Tibial nerve (tissue), 4 donors: ENCODE data around the gene SDK1.
"Not testable (repeated sequence)": the region's sequence is repeated elsewhere in the genome, so short reads cannot be mapped to it uniquely, and the experiment has no call there.

Experiments
- EP300 ChIP-seq, 2 donors: sonication (generic); formaldehyde crosslinking; IDR thresholded peaks; one replicate each; pipeline ENCODE4 v1.6.1; 2017; ENCODE audit warnings: antibody characterized with exemption in 2 of 2, mild to moderate bottlenecking in 1 of 2
- POLR2A ChIP-seq, 2 donors: fragments of 450-650 bp; IDR thresholded peaks; one replicate each; pipeline ENCODE4 v1.6.1; 2017; ENCODE audit warnings: antibody characterized with exemption in 2 of 2, mild to moderate bottlenecking in 2 of 2, moderate library complexity in 2 of 2
- TF ChIP-seq, protein P1 (sequence below), 5 experiments: fragments of 200-600 bp in 3 of 5; fragments of 450-650 bp in 2 of 5; sonication (generic) in 3 of 5; IDR thresholded peaks; one replicate each; pipeline ENCODE4 v1.5.1; 2016 to 2019; ENCODE audit warnings: antibody characterized with exemption in 5 of 5, mild to moderate bottlenecking in 3 of 5, moderate library complexity in 2 of 5

DNA sequence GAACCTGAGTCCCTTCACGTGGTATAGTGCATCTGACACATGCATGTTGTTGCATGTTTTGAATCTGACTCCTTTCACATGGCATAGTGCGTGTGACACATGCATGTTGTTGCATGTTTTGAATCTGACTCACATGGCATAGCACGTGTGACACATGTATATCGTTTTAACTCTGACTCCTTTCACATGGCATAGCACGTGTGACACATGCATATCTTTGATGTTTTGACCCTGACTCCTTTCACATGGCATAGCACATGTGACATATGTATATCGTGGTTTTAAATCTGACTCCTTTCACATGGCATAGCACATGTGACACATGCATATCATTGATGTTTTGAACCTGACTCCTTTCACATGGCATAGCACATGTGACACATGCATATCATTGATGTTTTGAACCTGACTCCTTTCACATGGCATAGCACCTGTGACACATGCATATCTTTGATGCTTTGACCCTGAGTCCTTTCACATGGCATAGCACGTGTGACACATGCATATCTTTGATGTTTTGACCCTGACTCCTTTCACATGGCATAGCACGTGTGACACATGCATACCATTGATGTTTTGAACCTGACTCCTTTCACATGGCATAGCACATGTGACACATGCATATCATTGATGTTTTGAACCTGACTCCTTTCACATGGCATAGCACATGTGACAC, 454.9 kb downstream of the SDK1 start:
- TF ChIP-seq, protein P1, sequence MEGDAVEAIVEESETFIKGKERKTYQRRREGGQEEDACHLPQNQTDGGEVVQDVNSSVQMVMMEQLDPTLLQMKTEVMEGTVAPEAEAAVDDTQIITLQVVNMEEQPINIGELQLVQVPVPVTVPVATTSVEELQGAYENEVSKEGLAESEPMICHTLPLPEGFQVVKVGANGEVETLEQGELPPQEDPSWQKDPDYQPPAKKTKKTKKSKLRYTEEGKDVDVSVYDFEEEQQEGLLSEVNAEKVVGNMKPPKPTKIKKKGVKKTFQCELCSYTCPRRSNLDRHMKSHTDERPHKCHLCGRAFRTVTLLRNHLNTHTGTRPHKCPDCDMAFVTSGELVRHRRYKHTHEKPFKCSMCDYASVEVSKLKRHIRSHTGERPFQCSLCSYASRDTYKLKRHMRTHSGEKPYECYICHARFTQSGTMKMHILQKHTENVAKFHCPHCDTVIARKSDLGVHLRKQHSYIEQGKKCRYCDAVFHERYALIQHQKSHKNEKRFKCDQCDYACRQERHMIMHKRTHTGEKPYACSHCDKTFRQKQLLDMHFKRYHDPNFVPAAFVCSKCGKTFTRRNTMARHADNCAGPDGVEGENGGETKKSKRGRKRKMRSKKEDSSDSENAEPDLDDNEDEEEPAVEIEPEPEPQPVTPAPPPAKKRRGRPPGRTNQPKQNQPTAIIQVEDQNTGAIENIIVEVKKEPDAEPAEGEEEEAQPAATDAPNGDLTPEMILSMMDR (IDR thresholded peaks at IDR 0.05): not testable (repeated sequence)
- not testable (repeated sequence) for TF ChIP-seq EP300, POLR2A (IDR thresholded peaks at IDR 0.05)
